ENCODE measurements around the gene PTP4A1.

PTP4A1 gene

DNA sequence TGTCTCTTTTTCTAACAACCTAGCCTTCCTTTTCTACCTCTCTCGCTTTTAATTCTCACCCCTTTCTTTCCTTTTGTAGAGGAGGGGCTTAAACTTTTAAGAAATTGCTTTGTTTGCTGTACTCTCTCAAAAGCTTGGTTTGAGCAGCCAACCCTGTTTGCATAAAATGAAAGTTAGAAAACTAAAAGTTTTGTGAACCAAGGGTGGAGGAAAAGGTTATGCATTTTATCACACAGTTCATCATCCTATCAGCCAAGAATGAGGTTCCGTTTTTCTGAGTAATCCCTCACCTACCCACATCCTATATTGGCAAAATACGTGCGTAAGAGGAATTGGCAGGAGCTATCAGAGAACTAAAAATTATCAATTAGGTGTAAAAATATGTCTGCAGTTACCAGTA, 42.8 kb upstream of the PTP4A1 start:
- Mint-ChIP-seq H3K4me3 (no peak overlapping the region), H3K27ac (no peak overlapping the region), H3K27me3 (ENCODE audit: low read depth, poor library complexity) (peaks cover 11% of the 10 kb centered on the region), H3K4me1 (no peaks in the 10 kb centered on the region), H3K36me3 (ENCODE audit: low read depth) (no peaks in the 10 kb centered on the region), H3K9me3 (no peaks in the 10 kb centered on the region)
- TF ChIP-seq, protein P1, sequence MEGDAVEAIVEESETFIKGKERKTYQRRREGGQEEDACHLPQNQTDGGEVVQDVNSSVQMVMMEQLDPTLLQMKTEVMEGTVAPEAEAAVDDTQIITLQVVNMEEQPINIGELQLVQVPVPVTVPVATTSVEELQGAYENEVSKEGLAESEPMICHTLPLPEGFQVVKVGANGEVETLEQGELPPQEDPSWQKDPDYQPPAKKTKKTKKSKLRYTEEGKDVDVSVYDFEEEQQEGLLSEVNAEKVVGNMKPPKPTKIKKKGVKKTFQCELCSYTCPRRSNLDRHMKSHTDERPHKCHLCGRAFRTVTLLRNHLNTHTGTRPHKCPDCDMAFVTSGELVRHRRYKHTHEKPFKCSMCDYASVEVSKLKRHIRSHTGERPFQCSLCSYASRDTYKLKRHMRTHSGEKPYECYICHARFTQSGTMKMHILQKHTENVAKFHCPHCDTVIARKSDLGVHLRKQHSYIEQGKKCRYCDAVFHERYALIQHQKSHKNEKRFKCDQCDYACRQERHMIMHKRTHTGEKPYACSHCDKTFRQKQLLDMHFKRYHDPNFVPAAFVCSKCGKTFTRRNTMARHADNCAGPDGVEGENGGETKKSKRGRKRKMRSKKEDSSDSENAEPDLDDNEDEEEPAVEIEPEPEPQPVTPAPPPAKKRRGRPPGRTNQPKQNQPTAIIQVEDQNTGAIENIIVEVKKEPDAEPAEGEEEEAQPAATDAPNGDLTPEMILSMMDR (IDR thresholded peaks at IDR 0.05): no peak
- DNase-seq: no peak

DNA sequence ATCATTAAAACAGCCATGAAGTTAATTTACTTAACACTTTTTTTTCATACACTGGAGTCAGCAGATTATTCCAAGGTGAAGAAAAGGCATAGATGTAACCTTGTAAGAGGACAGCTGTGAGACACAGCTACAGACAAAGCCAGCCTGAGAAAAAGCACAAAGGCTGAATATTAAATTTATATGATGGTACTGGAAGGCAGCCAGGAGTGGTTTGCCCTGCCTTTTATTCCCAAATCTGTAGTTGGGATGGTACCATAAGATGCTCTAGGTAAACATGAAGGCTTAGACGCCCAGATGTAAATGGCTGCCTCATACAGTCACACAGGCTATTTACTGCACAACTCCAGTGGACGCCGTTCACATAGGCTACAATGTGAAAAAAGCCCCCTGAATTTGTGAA, 42.1 kb upstream of the PTP4A1 start:
- H3K4me1 Mint-ChIP-seq: no peaks in the 10 kb centered on the region
- TF ChIP-seq, protein P1 (IDR thresholded peaks at IDR 0.05): no peak
- H3K9me3 Mint-ChIP-seq: no peaks in the 10 kb centered on the region
- no peaks in the 10 kb centered on the region for H3K36me3 Mint-ChIP-seq (ENCODE audit: low read depth)
- H3K4me3 Mint-ChIP-seq: no peak overlapping the region
- peaks cover 11% of the 10 kb centered on the region for H3K27me3 Mint-ChIP-seq (ENCODE audit: low read depth, poor library complexity)
- no peak for DNase-seq
- no peak overlapping the region for H3K27ac Mint-ChIP-seq

DNA sequence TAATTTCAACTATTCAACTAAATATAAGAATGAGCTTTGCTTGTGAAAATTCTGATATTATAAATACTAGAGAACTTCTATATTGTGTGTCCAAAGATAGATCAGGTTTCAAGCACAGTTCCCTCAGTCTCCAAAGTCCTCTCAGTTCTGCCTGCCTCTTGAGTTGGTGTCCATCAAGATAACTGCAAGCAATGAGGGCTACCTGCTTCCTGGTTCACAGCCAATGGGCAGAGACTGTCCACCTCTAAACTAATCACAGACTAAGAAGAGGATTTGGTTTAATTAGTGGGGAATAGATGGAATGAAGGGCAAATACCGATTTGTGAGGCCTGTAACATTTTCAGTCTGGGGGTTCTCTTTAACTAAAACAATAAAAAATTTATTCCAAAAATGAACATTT, 41.3 kb upstream of the PTP4A1 start:
- TF ChIP-seq, protein P1 (IDR thresholded peaks at IDR 0.05): no peak
- Mint-ChIP-seq H3K4me3 (no peak overlapping the region), H3K27me3 (ENCODE audit: low read depth, poor library complexity) (peaks cover 11% of the 10 kb centered on the region), H3K9me3 (no peaks in the 10 kb centered on the region), H3K4me1 (no peaks in the 10 kb centered on the region), H3K36me3 (ENCODE audit: low read depth) (no peaks in the 10 kb centered on the region), H3K27ac (no peak overlapping the region)
- DNase-seq: no peak

DNA sequence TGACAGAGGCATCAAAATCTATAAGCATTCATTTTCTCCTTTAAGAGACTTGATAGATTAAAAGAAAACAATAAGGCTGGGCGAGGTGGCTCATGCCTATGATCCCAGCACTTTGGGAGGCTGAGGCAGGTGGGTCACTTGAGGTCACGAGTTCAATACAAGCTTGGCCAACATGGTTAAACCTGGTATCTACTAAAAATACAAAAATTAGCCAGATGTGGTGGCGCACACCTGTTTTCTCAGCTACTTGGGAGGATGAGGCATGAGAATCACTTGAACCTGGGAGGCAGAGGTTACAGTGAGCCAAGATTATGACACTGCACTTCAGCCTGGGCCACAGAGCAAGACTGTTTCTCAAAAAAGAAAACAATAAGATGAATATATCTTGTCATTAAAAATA, 39.3 kb upstream of the PTP4A1 start:
- Mint-ChIP-seq H3K4me3 (no peak overlapping the region), H3K4me1 (peaks cover 14% of the 10 kb centered on the region), H3K36me3 (ENCODE audit: low read depth) (no peaks in the 10 kb centered on the region), H3K27ac (no peak overlapping the region), H3K27me3 (ENCODE audit: low read depth, poor library complexity) (peaks cover 11% of the 10 kb centered on the region), H3K9me3 (no peaks in the 10 kb centered on the region)
- TF ChIP-seq, protein P1 (IDR thresholded peaks at IDR 0.05): no peak
- DNase-seq: no peak

DNA sequence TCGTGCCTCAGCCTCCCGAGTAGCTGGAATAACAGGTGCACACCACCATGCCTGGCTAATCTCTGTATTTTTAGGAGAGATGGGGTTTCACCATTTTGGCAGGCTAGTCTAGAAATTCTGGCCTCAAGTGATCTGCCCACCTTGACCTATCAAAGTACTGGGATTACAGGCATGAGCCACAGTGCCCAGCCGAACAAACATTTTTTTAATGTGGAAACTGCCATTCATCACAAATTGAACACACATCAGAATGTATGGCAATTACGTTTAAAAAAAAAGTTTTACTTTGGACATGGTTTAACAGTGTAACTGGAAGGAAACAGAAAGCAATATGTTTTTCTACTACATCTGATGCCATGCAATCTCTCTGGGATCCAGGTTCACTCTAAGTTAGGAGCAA, 38.3 kb upstream of the PTP4A1 start:
- no peak overlapping the region for H3K27ac Mint-ChIP-seq
- TF ChIP-seq, protein P1 (IDR thresholded peaks at IDR 0.05): no peak
- H3K36me3 Mint-ChIP-seq (ENCODE audit: low read depth): no peaks in the 10 kb centered on the region
- peaks cover 14% of the 10 kb centered on the region for H3K4me1 Mint-ChIP-seq
- H3K27me3 Mint-ChIP-seq (ENCODE audit: low read depth, poor library complexity): peaks cover 11% of the 10 kb centered on the region
- H3K4me3 Mint-ChIP-seq: no peak overlapping the region
- no peak for DNase-seq
- H3K9me3 Mint-ChIP-seq: no peaks in the 10 kb centered on the region

DNA sequence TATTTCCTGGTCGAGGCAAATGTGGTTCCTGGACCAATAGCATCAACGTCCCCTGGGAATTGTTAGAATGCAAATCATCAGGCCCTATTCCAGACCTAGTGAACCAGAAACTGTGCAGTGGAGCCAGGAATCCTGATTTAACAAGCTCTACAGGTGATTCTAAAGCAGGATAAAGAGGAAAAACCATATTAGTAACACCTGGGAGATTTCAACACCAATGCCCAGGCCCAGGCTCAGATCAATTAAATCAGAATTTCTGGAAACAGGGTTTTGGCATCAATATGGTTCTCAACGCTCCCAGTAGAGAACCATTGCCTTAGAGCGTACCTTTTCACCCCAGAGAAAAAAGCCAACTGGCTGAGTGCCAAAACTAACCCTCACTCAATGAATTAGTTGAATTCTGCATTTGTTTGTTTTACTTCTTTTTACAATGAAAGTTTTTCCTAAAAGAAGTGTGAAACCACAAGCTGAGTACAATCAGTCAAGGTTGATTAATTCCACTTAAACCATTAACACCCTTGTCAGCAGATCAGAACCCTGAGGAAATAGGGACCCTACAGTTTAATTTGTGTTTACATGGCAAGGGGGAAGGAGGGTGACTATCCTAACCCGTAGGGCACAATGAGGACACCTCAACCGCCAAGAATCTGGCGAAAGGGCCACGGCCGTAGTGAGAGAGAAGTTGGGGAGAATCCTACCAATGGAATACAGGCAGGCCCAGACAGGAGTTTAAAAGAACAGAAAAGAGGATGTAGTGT, 34.9 kb upstream of the PTP4A1 start:
- peaks cover 14% of the 10 kb centered on the region for H3K4me1 Mint-ChIP-seq
- H3K27ac Mint-ChIP-seq: no peak overlapping the region
- H3K4me3 Mint-ChIP-seq: no peak overlapping the region
- H3K27me3 Mint-ChIP-seq (ENCODE audit: low read depth, poor library complexity): peaks cover 27% of the 10 kb centered on the region
- no peak for DNase-seq
- TF ChIP-seq, protein P1 (IDR thresholded peaks at IDR 0.05): no peak
- no peaks in the 10 kb centered on the region for H3K9me3 Mint-ChIP-seq
- H3K36me3 Mint-ChIP-seq (ENCODE audit: low read depth): no peaks in the 10 kb centered on the region

All from nephron progenitor cell (in vitro differentiated cells).